ENCODE results near the gene BTBD7. TPM values are rescaled to one million over a fixed set of nuclear protein-coding genes. Genes with fewer than 3 reads are reported as not detected.

The BTBD7 gene
- total RNA-seq, 1 donor from 2014 or later = 53.2 TPM

GRCh38 chr14:93266127-93266526 is 66.7 kb downstream of the BTBD7 start:
- Mint-ChIP-seq H3K27ac (ENCODE audit: unreplicated experiment) (no peak overlapping the region), H3K36me3 (ENCODE audit: low read depth, unreplicated experiment) (peaks cover 5% of the 10 kb centered on the region)
- peaks cover 30% of the 10 kb centered on the region for H3K79me2 ChIP-seq (ENCODE audit: insufficient read depth, low read length)

GRCh38 chr14:93263416-93263815 is 69.4 kb downstream of the BTBD7 start:
- H3K4me1 ChIP-seq (ENCODE audit: insufficient read depth, low read length) = peaks cover 9% of the 10 kb centered on the region
- H3K9me3 ChIP-seq (ENCODE audit: insufficient read depth, low read depth, low read length) = no peaks in the 10 kb centered on the region
- Mint-ChIP-seq H3K4me3 (ENCODE audit: unreplicated experiment) (no peak overlapping the region), H3K27ac (ENCODE audit: unreplicated experiment) (peak overlapping the region; percentile 1), H3K36me3 (ENCODE audit: low read depth, unreplicated experiment) (peaks cover 3% of the 10 kb centered on the region), H3K4me1 (ENCODE audit: low read depth, unreplicated experiment) (peaks cover 20% of the 10 kb centered on the region), H3K27me3 (ENCODE audit: low read depth, unreplicated experiment) (no peaks in the 10 kb centered on the region), H3K9me3 (ENCODE audit: unreplicated experiment) (no peaks in the 10 kb centered on the region)
- no peaks in the 10 kb centered on the region for H3K36me3 ChIP-seq (ENCODE audit: insufficient read depth, low read length)
- no peak overlapping the region for H3K27ac ChIP-seq (ENCODE audit: low read depth, low read length)
- no peak overlapping the region for H2AFZ ChIP-seq (ENCODE audit: low read depth, low read length)
- peak; percentile 17 for DNase-seq (ENCODE audit: low read depth)
- no peak overlapping the region for H3K9ac ChIP-seq (ENCODE audit: low read length)
- peaks cover 24% of the 10 kb centered on the region for H3K79me2 ChIP-seq (ENCODE audit: insufficient read depth, low read length)
- H4K20me1 ChIP-seq (ENCODE audit: insufficient read depth, low read length) = peaks cover 21% of the 10 kb centered on the region
- no peak for FAIRE-seq
- H3K4me2 ChIP-seq (ENCODE audit: low read length) = no peak overlapping the region
- no peak overlapping the region for H3K4me3 ChIP-seq (ENCODE audit: insufficient read depth, low read depth, low read length)
- TF ChIP-seq EZH2 (IDR thresholded peaks at IDR 0.05; ENCODE audit: insufficient read depth, low read length) = no peak
- TF ChIP-seq, protein P1, sequence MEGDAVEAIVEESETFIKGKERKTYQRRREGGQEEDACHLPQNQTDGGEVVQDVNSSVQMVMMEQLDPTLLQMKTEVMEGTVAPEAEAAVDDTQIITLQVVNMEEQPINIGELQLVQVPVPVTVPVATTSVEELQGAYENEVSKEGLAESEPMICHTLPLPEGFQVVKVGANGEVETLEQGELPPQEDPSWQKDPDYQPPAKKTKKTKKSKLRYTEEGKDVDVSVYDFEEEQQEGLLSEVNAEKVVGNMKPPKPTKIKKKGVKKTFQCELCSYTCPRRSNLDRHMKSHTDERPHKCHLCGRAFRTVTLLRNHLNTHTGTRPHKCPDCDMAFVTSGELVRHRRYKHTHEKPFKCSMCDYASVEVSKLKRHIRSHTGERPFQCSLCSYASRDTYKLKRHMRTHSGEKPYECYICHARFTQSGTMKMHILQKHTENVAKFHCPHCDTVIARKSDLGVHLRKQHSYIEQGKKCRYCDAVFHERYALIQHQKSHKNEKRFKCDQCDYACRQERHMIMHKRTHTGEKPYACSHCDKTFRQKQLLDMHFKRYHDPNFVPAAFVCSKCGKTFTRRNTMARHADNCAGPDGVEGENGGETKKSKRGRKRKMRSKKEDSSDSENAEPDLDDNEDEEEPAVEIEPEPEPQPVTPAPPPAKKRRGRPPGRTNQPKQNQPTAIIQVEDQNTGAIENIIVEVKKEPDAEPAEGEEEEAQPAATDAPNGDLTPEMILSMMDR (IDR thresholded peaks at IDR 0.05; ENCODE audit: insufficient read depth, low read depth, low read length) = no peak
- H3K27me3 ChIP-seq (ENCODE audit: insufficient read depth, low read length) = no peaks in the 10 kb centered on the region

More at GRCh38 chr14:93266127-93266526, 66.7 kb downstream of the BTBD7 start:
- Histone ChIP-seq H3K4me2 (ENCODE audit: low read length) (no peak overlapping the region), H3K27ac (ENCODE audit: low read depth, low read length) (no peak overlapping the region), H3K36me3 (ENCODE audit: insufficient read depth, low read length) (no peaks in the 10 kb centered on the region), H2AFZ (ENCODE audit: low read depth, low read length) (no peak overlapping the region), H3K9me3 (ENCODE audit: insufficient read depth, low read depth, low read length) (no peaks in the 10 kb centered on the region), H4K20me1 (ENCODE audit: insufficient read depth, low read length) (peaks cover 24% of the 10 kb centered on the region), H3K4me3 (ENCODE audit: insufficient read depth, low read depth, low read length) (no peak overlapping the region), H3K4me1 (ENCODE audit: insufficient read depth, low read length) (no peaks in the 10 kb centered on the region), H3K9ac (ENCODE audit: low read length) (no peak overlapping the region), H3K27me3 (ENCODE audit: insufficient read depth, low read length) (no peaks in the 10 kb centered on the region)
- TF ChIP-seq, protein P1 (IDR thresholded peaks at IDR 0.05; ENCODE audit: insufficient read depth, low read depth, low read length) = no peak
- TF ChIP-seq EZH2 (IDR thresholded peaks at IDR 0.05; ENCODE audit: insufficient read depth, low read length) = no peak
- no peaks in the 10 kb centered on the region for H3K9me3 Mint-ChIP-seq (ENCODE audit: unreplicated experiment)
- H3K27me3 Mint-ChIP-seq (ENCODE audit: low read depth, unreplicated experiment) = no peaks in the 10 kb centered on the region
- no peak overlapping the region for H3K4me3 Mint-ChIP-seq (ENCODE audit: unreplicated experiment)
- H3K4me1 Mint-ChIP-seq (ENCODE audit: low read depth, unreplicated experiment) = peaks cover 26% of the 10 kb centered on the region
- DNase-seq (ENCODE audit: low read depth) = no peak
- no peak for FAIRE-seq

DNA sequence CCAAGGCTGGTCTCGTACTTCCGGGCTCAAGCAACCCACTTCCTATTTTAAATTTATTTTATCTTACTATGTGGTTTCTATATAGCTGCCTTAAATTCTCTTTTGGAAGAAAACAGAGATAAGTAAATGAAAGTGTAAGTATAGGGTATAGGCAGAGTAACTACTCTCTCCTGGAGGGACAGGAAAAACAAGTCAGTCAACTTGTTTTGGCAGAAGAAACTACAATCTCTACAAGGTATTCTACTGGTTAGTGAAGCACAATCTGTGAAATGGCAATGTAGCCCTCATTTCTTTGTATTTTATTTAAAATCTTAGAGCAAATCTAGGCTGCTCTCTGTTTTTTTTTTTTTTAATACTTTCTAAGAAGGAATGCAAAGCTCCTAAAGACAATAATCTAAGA is 70.4 kb downstream of the BTBD7 start:
- Mint-ChIP-seq H3K36me3 (ENCODE audit: low read depth, unreplicated experiment) (peaks cover 3% of the 10 kb centered on the region), H3K27ac (ENCODE audit: unreplicated experiment) (no peak overlapping the region), H3K4me1 (ENCODE audit: low read depth, unreplicated experiment) (peaks cover 14% of the 10 kb centered on the region), H3K4me3 (ENCODE audit: unreplicated experiment) (no peak overlapping the region), H3K27me3 (ENCODE audit: low read depth, unreplicated experiment) (no peaks in the 10 kb centered on the region), H3K9me3 (ENCODE audit: unreplicated experiment) (no peaks in the 10 kb centered on the region)
- TF ChIP-seq EZH2 (IDR thresholded peaks at IDR 0.05; ENCODE audit: insufficient read depth, low read length) = no peak
- TF ChIP-seq, protein P1 (IDR thresholded peaks at IDR 0.05; ENCODE audit: insufficient read depth, low read depth, low read length) = no peak
- Histone ChIP-seq H3K27ac (ENCODE audit: low read depth, low read length) (no peak overlapping the region), H4K20me1 (ENCODE audit: insufficient read depth, low read length) (peaks cover 18% of the 10 kb centered on the region), H3K9me3 (ENCODE audit: insufficient read depth, low read depth, low read length) (no peaks in the 10 kb centered on the region), H3K36me3 (ENCODE audit: insufficient read depth, low read length) (no peaks in the 10 kb centered on the region), H3K4me1 (ENCODE audit: insufficient read depth, low read length) (peaks cover 9% of the 10 kb centered on the region), H3K9ac (ENCODE audit: low read length) (no peak overlapping the region), H3K4me3 (ENCODE audit: insufficient read depth, low read depth, low read length) (no peak overlapping the region), H2AFZ (ENCODE audit: low read depth, low read length) (no peak overlapping the region), H3K4me2 (ENCODE audit: low read length) (no peak overlapping the region), H3K27me3 (ENCODE audit: insufficient read depth, low read length) (no peaks in the 10 kb centered on the region), H3K79me2 (ENCODE audit: insufficient read depth, low read length) (peaks cover 17% of the 10 kb centered on the region)
- FAIRE-seq = no peak
- no peak for DNase-seq (ENCODE audit: low read depth)

All from astrocyte (in vitro differentiated cells and primary cell).